B cell (primary cell): ENCODE results near the gene COMMD8. TPM values are rescaled to one million over a fixed set of nuclear protein-coding genes. Genes with fewer than 3 reads are reported as not detected.

Experiments
- ATAC-seq: fragments of 200-7000 bp; cut with Tn5 transposase; one replicate; pipeline ENCODE4 v1.10.0; 2021; ENCODE audit warnings: low read depth, mild to moderate bottlenecking, moderate number of reproducible peaks, moderate library complexity
- CTCF ChIA-PET: fragments of 350-600 bp; sonication (Branson Sonifier 250); formaldehyde crosslinking; loops from one replicate; lab custom pipeline; 2021; ENCODE audit warnings: antibody characterized with exemption, inconsistent platforms; lab: Charles Lee
- POLR2A ChIA-PET: fragments of 350-600 bp; sonication (Branson Sonifier 250); formaldehyde crosslinking; loops from one replicate; lab custom pipeline; 2021; ENCODE audit warnings: antibody characterized with exemption; lab: Charles Lee
- DNase-seq: peaks from one replicate; pipeline ENCODE4 v3.0.0; 2013
- H2AFZ ChIP-seq: 2 replicates; pipeline ENCODE4 v1.6.1; 2012; ENCODE audit warnings: mild to moderate bottlenecking, low read depth, low read length; ENCODE audit not compliant: insufficient read depth, poor library complexity, severe bottlenecking
- H3K27ac ChIP-seq, 2 donors: 1 replicate in 1 of 2; 2 replicates in 1 of 2; pipeline ENCODE4 v1.5.1; 2012 to 2013; ENCODE audit warnings: low read length in 2 of 2, mild to moderate bottlenecking in 2 of 2, moderate library complexity in 1 of 2
- H3K27me3 ChIP-seq, 4 experiments: fragments of 200-600 bp in 1 of 4; sonication (generic) in 1 of 4; replicated peaks in 1 of 4; 1 replicate in 2 of 4; 2 replicates in 2 of 4; pipeline versions ENCODE4 v1.6.1 to v1.7.0; 2013 to 2016; ENCODE audit warnings: low read length in 3 of 4, mild to moderate bottlenecking in 2 of 4, mixed read lengths in 1 of 4, moderate library complexity in 1 of 4; ENCODE audit not compliant: insufficient read depth in 4 of 4, control insufficient read depth in 3 of 4; ENCODE audit errors: control extremely low read depth in 1 of 4
- H3K36me3 ChIP-seq, 2 experiments: replicated peaks in 1 of 2; 1 replicate in 1 of 2; 2 replicates in 1 of 2; pipeline versions ENCODE4 v1.6.1 to v1.7.1; 2013; ENCODE audit warnings: low read length in 1 of 2; ENCODE audit not compliant: insufficient read depth in 2 of 2, control insufficient read depth in 1 of 2; ENCODE audit errors: control extremely low read depth in 1 of 2, extremely low read depth in 1 of 2
- H3K4me1 ChIP-seq, 2 donors: fragments of 200-600 bp in 1 of 2; sonication (generic) in 1 of 2; 1 replicate in 1 of 2; 2 replicates in 1 of 2; pipeline versions ENCODE4 v1.5.1 to v1.6.1; 2013 to 2017; ENCODE audit warnings: low read length in 2 of 2; ENCODE audit not compliant: control insufficient read depth in 2 of 2, insufficient read depth in 2 of 2
- H3K4me2 ChIP-seq: replicated peaks from 2 replicates; pipeline ENCODE3; 2012; ENCODE audit warnings: mild to moderate bottlenecking, low read depth, low read length; ENCODE audit not compliant: poor library complexity, severe bottlenecking
- H3K4me3 ChIP-seq, 5 experiments: fragments of 200-600 bp in 1 of 5; sonication (generic) in 1 of 5; 1 replicate in 3 of 5; 2 replicates in 2 of 5; pipeline versions ENCODE4 v1.5.1 to v1.7.0; 2011 to 2016; ENCODE audit warnings: low read length in 4 of 5, mild to moderate bottlenecking in 4 of 5, low read depth in 2 of 5, control low read depth in 1 of 5, moderate library complexity in 1 of 5; ENCODE audit not compliant: insufficient read depth in 1 of 5; ENCODE audit errors: control extremely low read depth in 1 of 5, extremely low read depth in 1 of 5
- H3K79me2 ChIP-seq: fragments of 200-600 bp; sonication (generic); one replicate; pipeline ENCODE4 v1.6.0; 2016; ENCODE audit warnings: low read length; ENCODE audit not compliant: control insufficient read depth, insufficient read depth
- H3K9ac ChIP-seq: fragments of 200-600 bp; sonication (generic); 2 replicates; pipeline ENCODE4 v1.6.1; 2017; ENCODE audit warnings: mild to moderate bottlenecking, low read length, moderate library complexity
- H3K9me3 ChIP-seq, 3 donors: one replicate each; pipeline versions ENCODE4 v1.6.1 to v1.7.1; 2013; ENCODE audit warnings: low read length in 2 of 3; ENCODE audit not compliant: control insufficient read depth in 2 of 3, insufficient read depth in 1 of 3; ENCODE audit errors: control extremely low read depth in 1 of 3
- H4K20me1 ChIP-seq: 2 replicates; pipeline ENCODE4 v1.6.0; 2012; ENCODE audit warnings: mild to moderate bottlenecking, low read length; ENCODE audit not compliant: insufficient read depth, control insufficient read depth, poor library complexity, severe bottlenecking
- H3K27ac Mint-ChIP-seq: one replicate; pipeline ENCODE4 v1.8.0; 2021; ENCODE audit warnings: mixed read lengths
- H3K27me3 Mint-ChIP-seq: one replicate; pipeline ENCODE4 v1.8.0; 2021; ENCODE audit warnings: mixed read lengths
- H3K4me1 Mint-ChIP-seq: one replicate; pipeline ENCODE4 v1.8.0; 2021; ENCODE audit warnings: mixed read lengths
- H3K4me3 Mint-ChIP-seq: one replicate; pipeline ENCODE4 v1.8.0; 2021; ENCODE audit warnings: mixed read lengths
- H3K9me3 Mint-ChIP-seq: one replicate; pipeline ENCODE4 v1.8.0; 2022; ENCODE audit warnings: mixed read lengths; ENCODE audit not compliant: insufficient read depth
- EZH2 ChIP-seq: IDR thresholded peaks from 2 replicates; pipeline ENCODE4 v1.6.1; 2012; ENCODE audit warnings: borderline replicate concordance, low read depth, mild to moderate bottlenecking, moderate library complexity, low read length; ENCODE audit not compliant: insufficient read depth, poor library complexity, severe bottlenecking
- WGBS: methylation state at CpG from one replicate; pipeline ENCODE4 v1.1.5; 2013; ENCODE audit warnings: missing lambda C conversion rate; ENCODE audit not compliant: insufficient coverage; 5-methylcytosine and 5-hydroxymethylcytosine counted together
- intact Hi-C: fragments of 100-400 bp; cut with micrococcal nuclease; formaldehyde crosslinking; loops from one replicate; pipeline ENCODE4 v1.10.0; 2022
- polyA plus RNA-seq: library from polyadenylated mRNA; depleted of rRNA; stranded (reverse); fragments of >200 nt; gene quantifications from 2 replicates; pipeline ENCODE4 v1.2.3, GENCODE V29; 2012
- total RNA-seq, 2 donors: library from RNA; stranded (reverse); fragments of 120-200 nt in 1 of 2; gene quantifications; 1 replicate in 1 of 2; 2 replicates in 1 of 2; pipeline versions ENCODE4 v1.2.3 to v1.2.4, GENCODE V29; 2013 to 2022
- TF ChIP-seq, protein P1 (sequence below): fragments of 200-600 bp; IDR thresholded peaks from one replicate; pipeline ENCODE4 v1.8.0; 2022; ENCODE audit warnings: antibody characterized with exemption, mild to moderate bottlenecking

The COMMD8 gene
- total and polyA plus RNA-seq, 2 donors (not counting 1 experiment from before 2014, with no cell fraction given): 5.5 to 15.2 TPM

DNA sequence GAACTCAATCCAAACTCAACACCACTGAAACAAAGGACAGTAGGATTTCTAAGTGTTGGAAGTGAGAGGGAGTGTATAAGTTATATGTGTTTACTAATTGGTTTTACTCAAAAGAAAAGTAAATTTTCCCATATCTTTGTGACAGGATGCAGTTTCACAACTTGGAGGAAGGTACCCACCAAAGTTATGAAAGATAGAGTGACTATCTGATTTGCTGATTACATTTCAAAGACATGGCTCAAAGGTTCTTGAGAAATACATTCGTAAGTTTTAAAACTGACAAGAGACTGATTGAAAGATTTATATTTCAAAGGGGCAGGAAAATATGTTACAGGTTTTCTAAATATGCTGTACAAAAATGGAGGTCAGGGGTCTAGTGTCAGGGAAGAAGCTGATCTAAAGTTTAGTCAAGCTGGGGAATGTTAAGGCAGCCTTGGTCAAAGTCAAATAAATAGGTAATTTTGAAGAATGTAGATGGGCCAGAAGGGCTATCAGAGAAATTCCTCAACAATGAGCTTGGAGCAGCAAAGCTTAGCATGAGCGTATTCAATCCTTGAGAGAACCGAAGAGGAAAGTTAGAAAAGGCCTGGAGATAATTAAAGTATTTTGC, 9.7 kb upstream of the COMMD8 start:
- Histone ChIP-seq H3K27ac (no peak overlapping the region), H3K36me3 (no peaks in the 10 kb centered on the region), H2AFZ (no peak overlapping the region), H3K4me2 (no peak overlapping the region), H4K20me1 (no peaks in the 10 kb centered on the region), H3K9me3 (peaks cover 0 to 3% (median 0%) of the 10 kb centered on the region in 3 donors), H3K79me2 (no peaks in the 10 kb centered on the region), H3K4me1 (no peaks in the 10 kb centered on the region), H3K27me3 (no peaks in the 10 kb centered on the region), H3K4me3 (no peak overlapping the region), H3K9ac (no peak overlapping the region)
- Mint-ChIP-seq H3K4me3 (no peak overlapping the region), H3K9me3 (no peaks in the 10 kb centered on the region), H3K27me3 (no peaks in the 10 kb centered on the region), H3K4me1 (no peaks in the 10 kb centered on the region), H3K27ac (no peak overlapping the region)
- 93% methylated on average over 1 of the region's 3 CpGs for WGBS
- no peak for ATAC-seq
- DNase-seq: no peak
- TF ChIP-seq EZH2: no peak
- TF ChIP-seq, protein P1, sequence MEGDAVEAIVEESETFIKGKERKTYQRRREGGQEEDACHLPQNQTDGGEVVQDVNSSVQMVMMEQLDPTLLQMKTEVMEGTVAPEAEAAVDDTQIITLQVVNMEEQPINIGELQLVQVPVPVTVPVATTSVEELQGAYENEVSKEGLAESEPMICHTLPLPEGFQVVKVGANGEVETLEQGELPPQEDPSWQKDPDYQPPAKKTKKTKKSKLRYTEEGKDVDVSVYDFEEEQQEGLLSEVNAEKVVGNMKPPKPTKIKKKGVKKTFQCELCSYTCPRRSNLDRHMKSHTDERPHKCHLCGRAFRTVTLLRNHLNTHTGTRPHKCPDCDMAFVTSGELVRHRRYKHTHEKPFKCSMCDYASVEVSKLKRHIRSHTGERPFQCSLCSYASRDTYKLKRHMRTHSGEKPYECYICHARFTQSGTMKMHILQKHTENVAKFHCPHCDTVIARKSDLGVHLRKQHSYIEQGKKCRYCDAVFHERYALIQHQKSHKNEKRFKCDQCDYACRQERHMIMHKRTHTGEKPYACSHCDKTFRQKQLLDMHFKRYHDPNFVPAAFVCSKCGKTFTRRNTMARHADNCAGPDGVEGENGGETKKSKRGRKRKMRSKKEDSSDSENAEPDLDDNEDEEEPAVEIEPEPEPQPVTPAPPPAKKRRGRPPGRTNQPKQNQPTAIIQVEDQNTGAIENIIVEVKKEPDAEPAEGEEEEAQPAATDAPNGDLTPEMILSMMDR: no peak
- ChIA-PET POLR2A (no interaction called here), CTCF (interaction anchor here (0.5 to 1.9 kb wide), 3 partner anchors 10 to 780 kb away, joined by 3 to 5 read pairs (median 3); partner anchors contain the start of gene COMMD8)
- intact Hi-C loops: no loop called here

- no peak overlapping the region for H3K4me2 ChIP-seq
- peaks cover 0 to 3% (median 0%) of the 10 kb centered on the region in 3 donors for H3K9me3 ChIP-seq
- no peak overlapping the region for H3K4me3 Mint-ChIP-seq
- no peaks in the 10 kb centered on the region for H3K27me3 Mint-ChIP-seq
- WGBS: no CpG with 5 or more reads among the region's 2 CpGs
- H3K9ac ChIP-seq: no peak overlapping the region
- H3K4me1 Mint-ChIP-seq: no peaks in the 10 kb centered on the region
- H3K4me1 ChIP-seq: no peaks in the 10 kb centered on the region
- intact Hi-C loops: no loop called here
- no peaks in the 10 kb centered on the region for H3K9me3 Mint-ChIP-seq
- DNase-seq (no peak), ATAC-seq (no peak)
- no peaks in the 10 kb centered on the region for H3K79me2 ChIP-seq
- no peaks in the 10 kb centered on the region for H3K27me3 ChIP-seq
- CTCF ChIA-PET: interaction anchor here (1.2 to 3.4 kb wide), 2 partner anchors 13 to 14 kb away, joined by 4 to 13 read pairs; partner anchors contain the start of gene ATP10D
- TF ChIP-seq, protein P1: no peak
- no peak for TF ChIP-seq EZH2
- H2AFZ ChIP-seq: no peak overlapping the region
- no peak overlapping the region for H3K27ac Mint-ChIP-seq
- no peaks in the 10 kb centered on the region for H4K20me1 ChIP-seq
- POLR2A ChIA-PET: no interaction called here
- H3K27ac ChIP-seq: no peak overlapping the region
- H3K4me3 ChIP-seq: no peak overlapping the region
- H3K36me3 ChIP-seq: no peaks in the 10 kb centered on the region
Observed at GRCh38 chr4:47471591-47471990, 8.1 kb upstream of the COMMD8 start.
